AG04450 (cell line): ENCODE results near the gene RNU2-1. TPM values are rescaled to one million over a fixed set of nuclear protein-coding genes. Genes with fewer than 3 reads are reported as not detected.

Experiments
- CTCF ChIA-PET: fragments of 300-600, 350-600 bp; formaldehyde crosslinking; extraction: SDS; loops from one replicate; lab custom pipeline; 2022; ENCODE audit warnings: antibody characterized with exemption, inconsistent platforms; lab: Charles Lee
- POLR2A ChIA-PET: fragments of 350-600 bp; formaldehyde crosslinking; extraction: SDS; loops from one replicate; lab custom pipeline; 2021; ENCODE audit warnings: antibody characterized with exemption, inconsistent platforms; lab: Yijun Ruan, JAX
- DNase-seq: peaks from one replicate; pipeline ENCODE4 v3.0.0-alpha.2; 2011; ENCODE audit warnings: low read depth, low spot score
- H3K27ac ChIP-seq: one replicate; pipeline ENCODE4 v1.5.1; 2012; ENCODE audit warnings: low read depth, low read length, control low read depth
- H3K27me3 ChIP-seq: one replicate; pipeline ENCODE4 v1.6.0; 2012; ENCODE audit warnings: low read length; ENCODE audit not compliant: control insufficient read depth, insufficient read depth
- H3K4me3 ChIP-seq: 2 replicates; pipeline ENCODE4 v1.5.1; 2011; ENCODE audit warnings: mild to moderate bottlenecking, low read depth, low read length, control low read depth
- H3K9me3 ChIP-seq: 2 replicates; pipeline ENCODE4 v1.5.1; 2012; ENCODE audit warnings: low read length; ENCODE audit not compliant: control insufficient read depth, insufficient read depth
- CTCF ChIP-seq: IDR thresholded peaks from 2 replicates; pipeline ENCODE4 v1.5.1; 2011; ENCODE audit warnings: low read depth, low read length, control low read depth, inconsistent platforms
- polyA plus RNA-seq: library from polyadenylated mRNA; depleted of rRNA; stranded (reverse); fragments of >200 nt; gene quantifications from 2 replicates; pipeline ENCODE4 v1.2.3, GENCODE V29; 2011

The RNU2-1 gene
- polyA plus RNA-seq, 1 experiment = not detected

- no peak for TF ChIP-seq CTCF
- ChIA-PET POLR2A (interaction anchor here (0.7 to 1.5 kb wide), 3 partner anchors 87 to 97 kb away, joined by 3 to 10 read pairs (median 3); no protein-coding TSS in a partner anchor), CTCF (interaction anchor here (1.1 kb wide), 1 partner anchor 177 kb away, joined by 3 read pairs; no protein-coding TSS in a partner anchor)
- Histone ChIP-seq H3K27ac (no peak overlapping the region), H3K9me3 (no peaks in the 10 kb centered on the region), H3K27me3 (no peaks in the 10 kb centered on the region), H3K4me3 (no peak overlapping the region)
- DNase-seq = no peak
Observed at GRCh38 chr17:43219001-43219400, 14.8 kb downstream of the RNU2-1 start.

- no peak overlapping the region for H3K27ac ChIP-seq
- no peak for DNase-seq
- POLR2A ChIA-PET = interaction anchor here (1.1 kb wide), 1 partner anchor 98 kb away, joined by 4 read pairs; no protein-coding TSS in a partner anchor
- no peak overlapping the region for H3K4me3 ChIP-seq
- no peaks in the 10 kb centered on the region for H3K27me3 ChIP-seq
- CTCF ChIA-PET = no interaction called here
- TF ChIP-seq CTCF = no peak
- no peaks in the 10 kb centered on the region for H3K9me3 ChIP-seq
Observed at GRCh38 chr17:43217614-43218087, 16.1 kb downstream of the RNU2-1 start.

GRCh38 chr17:43216762-43217613 is 16.8 kb downstream of the RNU2-1 start:
- Histone ChIP-seq H3K27ac (no peak overlapping the region), H3K9me3 (no peaks in the 10 kb centered on the region), H3K4me3 (no peak overlapping the region), H3K27me3 (no peaks in the 10 kb centered on the region)
- ChIA-PET CTCF (no interaction called here), POLR2A (no interaction called here)
- TF ChIP-seq CTCF = no peak
- DNase-seq = no peak

GRCh38 chr17:43216369-43216761 is 17.4 kb downstream of the RNU2-1 start:
- POLR2A ChIA-PET = no interaction called here
- CTCF ChIA-PET = no interaction called here
- no peaks in the 10 kb centered on the region for H3K9me3 ChIP-seq
- H3K27ac ChIP-seq = no peak overlapping the region
- TF ChIP-seq CTCF = no peak
- H3K4me3 ChIP-seq = no peak overlapping the region
- no peaks in the 10 kb centered on the region for H3K27me3 ChIP-seq
- no peak for DNase-seq

- no peak for DNase-seq
- POLR2A ChIA-PET = no interaction called here
- Histone ChIP-seq H3K9me3 (no peaks in the 10 kb centered on the region), H3K27ac (no peak overlapping the region), H3K27me3 (no peaks in the 10 kb centered on the region), H3K4me3 (no peak overlapping the region)
- CTCF ChIA-PET = no interaction called here
- TF ChIP-seq CTCF = no peak
Observed at GRCh38 chr17:43215341-43215740, 18.4 kb downstream of the RNU2-1 start.
